Measurements from ENCODE around the gene SMARCE1.

SMARCE1 gene

GRCh38 chr17:40582328-40582901, 65.2 kb downstream of the SMARCE1 start:
- DNase-seq (ENCODE audit: low read depth in 2 of 2): no peak

GRCh38 chr17:40580140-40580539, 67.5 kb downstream of the SMARCE1 start:
- no peak for DNase-seq (ENCODE audit: low read depth in 2 of 2)

GRCh38 chr17:40579471-40579870, 68.1 kb downstream of the SMARCE1 start:
- no peak for DNase-seq (ENCODE audit: low read depth in 2 of 2)

- DNase-seq (ENCODE audit: low read depth in 2 of 2): no peak
Observed at GRCh38 chr17:40577611-40578065, 70.0 kb downstream of the SMARCE1 start.

GRCh38 chr17:40576113-40576740, 71.4 kb downstream of the SMARCE1 start:
- no peak for DNase-seq (ENCODE audit: low read depth in 2 of 2)
